Stimulated activated CD8-positive, alpha-beta memory T cell treated with anti-CD3 and anti-CD28 coated beads, Interleukin-15, amount 100 ng/mL, for 24 hours (primary cell): ENCODE results near the gene GATA2.

Experiments
- DNase-seq: peaks from one replicate; pipeline ENCODE4 v3.0.0-alpha.2; 2020; ENCODE audit warnings: low read depth

Gene GATA2

GRCh38 chr3:128473180-128473519, 19.9 kb downstream of the GATA2 start:
- DNase-seq, result no peak

GRCh38 chr3:128472449-128473179, 20.4 kb downstream of the GATA2 start:
- no peak for DNase-seq

GRCh38 chr3:128471720-128472119, 21.3 kb downstream of the GATA2 start:
- DNase-seq, result no peak

GRCh38 chr3:128471110-128471509, 21.9 kb downstream of the GATA2 start:
- DNase-seq, result no peak

- DNase-seq, result no peak
Observed at GRCh38 chr3:128470134-128470899, 22.7 kb downstream of the GATA2 start.

GRCh38 chr3:128469556-128469955, 23.4 kb downstream of the GATA2 start:
- DNase-seq, result no peak

GRCh38 chr3:128468791-128469527, 24.0 kb downstream of the GATA2 start:
- no peak for DNase-seq

- DNase-seq, result no peak
Observed at GRCh38 chr3:128468285-128468790, 24.7 kb downstream of the GATA2 start.

GRCh38 chr3:128466840-128467541, 26.0 kb downstream of the GATA2 start, which contains the start of gene DNAJB8:
TSS of gene DNAJB8 (minus strand) at chr3:128466890. CDS start at chr3:128463245, 3,645 bp downstream.
- no peak for DNase-seq

- DNase-seq, result no peak
Observed at GRCh38 chr3:128464702-128465101, 28.3 kb downstream of the GATA2 start.

- DNase-seq, result no peak
Observed at GRCh38 chr3:128464188-128464587, 28.8 kb downstream of the GATA2 start.

GRCh38 chr3:128463771-128464170, 29.2 kb downstream of the GATA2 start:
- DNase-seq, result no peak

- DNase-seq, result no peak
Observed at GRCh38 chr3:128463354-128463753, 29.6 kb downstream of the GATA2 start.

- no peak for DNase-seq
Observed at GRCh38 chr3:128462931-128463330, 30.1 kb downstream of the GATA2 start.

- DNase-seq, result no peak
Observed at GRCh38 chr3:128462341-128462910, 30.6 kb downstream of the GATA2 start.

GRCh38 chr3:128461731-128462130, 31.3 kb downstream of the GATA2 start:
- no peak for DNase-seq

GRCh38 chr3:128459461-128459820, 33.6 kb downstream of the GATA2 start:
- DNase-seq, result no peak

- no peak for DNase-seq
Observed at GRCh38 chr3:128458746-128459460, 34.1 kb downstream of the GATA2 start.

GRCh38 chr3:128457937-128458336, 35.1 kb downstream of the GATA2 start:
- DNase-seq, result no peak

GRCh38 chr3:128456776-128457715, 36.0 kb downstream of the GATA2 start:
- no peak for DNase-seq
